K562 (cell line): ENCODE data around the gene ENDOU. TPM values are rescaled to one million over a fixed set of nuclear protein-coding genes. Genes with fewer than 3 reads are reported as not detected.

Experiments
- ATAC-seq: fragments of 200-7000 bp; cut with Tn5 transposase; 3 replicates; pipeline ENCODE4 v1.9.1; 2020; ENCODE audit warnings: moderate library complexity
- BruUV-seq: library from RNA; stranded (reverse); fragments of 400-500 nt; replicated peaks from 2 replicates; lab custom pipeline; 2021; lab: Mats Ljungman, UMichigan
- CTCF ChIA-PET: fragments of 300-600 bp; formaldehyde crosslinking; extraction: SDS; loops from one replicate; lab custom pipeline; 2021; ENCODE audit warnings: low intra/inter-chr PET ratio; lab: Yijun Ruan, JAX
- POLR2A ChIA-PET: fragments of 300-600, 350-650 bp; sonication (Branson Sonifier 250); formaldehyde crosslinking; extraction: SDS; loops from one replicate; lab custom pipeline; 2021; ENCODE audit warnings: antibody characterized with exemption, inconsistent platforms; lab: Yijun Ruan, JAX
- DNase-seq, 4 experiments: peaks; one replicate each; pipeline versions ENCODE4 v3.0.0 to v3.0.0-alpha.2; 2011 to 2018; ENCODE audit warnings: low spot score in 3 of 4, mixed read lengths in 3 of 4; ENCODE audit errors: extremely low read depth in 1 of 4
- FAIRE-seq: peaks from 2 replicates; lab custom pipeline; 2011; peaks lifted over from hg19 to GRCh38; lab: Jason Lieb, UNC
- H2AFZ ChIP-seq: 2 replicates; pipeline ENCODE4 v1.6.0; 2011; ENCODE audit warnings: low read depth, low read length, control low read depth, inconsistent platforms
- H3K27ac ChIP-seq: fragments of 200-600 bp; 3 replicates; pipeline ENCODE4 v1.8.0; 2011; ENCODE audit warnings: low read depth, mild to moderate bottlenecking, control low read depth, inconsistent platforms, low read length, moderate library complexity, mixed read lengths; ENCODE audit errors: extremely low read depth
- H3K27me3 ChIP-seq, 2 experiments: fragments of 300-600 bp in 1 of 2; 2 replicates in 1 of 2; 3 replicates in 1 of 2; pipeline versions ENCODE4 v1.6.0 to v1.8.0; 2011; ENCODE audit warnings: inconsistent platforms in 2 of 2, low read length in 2 of 2, mild to moderate bottlenecking in 1 of 2, mixed read lengths in 1 of 2, moderate library complexity in 1 of 2; ENCODE audit not compliant: control insufficient read depth in 2 of 2, insufficient read depth in 2 of 2
- H3K36me3 ChIP-seq: fragments of 300-600 bp; 3 replicates; pipeline ENCODE4 v1.8.0; 2011; ENCODE audit warnings: mild to moderate bottlenecking, low read length, inconsistent platforms; ENCODE audit not compliant: control insufficient read depth, insufficient read depth
- H3K4me1 ChIP-seq, 2 experiments: fragments of 200-600 bp in 1 of 2; replicated peaks in 1 of 2; 2 replicates in 1 of 2; 3 replicates in 1 of 2; pipeline versions ENCODE4 v1.5.1 to v1.8.0; 2011; ENCODE audit warnings: inconsistent platforms in 2 of 2, low read length in 2 of 2, mild to moderate bottlenecking in 1 of 2, mixed read lengths in 1 of 2, moderate library complexity in 1 of 2; ENCODE audit not compliant: control insufficient read depth in 2 of 2, insufficient read depth in 2 of 2
- H3K4me2 ChIP-seq: 2 replicates; pipeline ENCODE4 v1.6.1; 2011; ENCODE audit warnings: low read length, control low read depth, inconsistent platforms, mixed read lengths; ENCODE audit not compliant: insufficient read depth
- H3K4me3 ChIP-seq: fragments of 200-600 bp; sonication (generic), shearing (Covaris generic); 2 replicates; pipeline ENCODE4 v1.5.1; 2016; ENCODE audit warnings: control low read depth, inconsistent platforms
- H3K79me2 ChIP-seq: fragments of 200-600 bp; 3 replicates; pipeline ENCODE4 v1.8.0; 2011; ENCODE audit warnings: low read length, inconsistent platforms; ENCODE audit not compliant: control insufficient read depth, insufficient read depth
- H3K9ac ChIP-seq, 2 experiments: 2 replicates each; pipeline versions ENCODE4 v1.6.0 to v1.6.1; 2011; ENCODE audit warnings: low read depth in 2 of 2, low read length in 2 of 2, control low read depth in 1 of 2, inconsistent platforms in 1 of 2, mild to moderate bottlenecking in 1 of 2, mixed read lengths in 1 of 2; ENCODE audit not compliant: insufficient read depth in 1 of 2
- H3K9me1 ChIP-seq: one replicate; pipeline ENCODE4 v1.6.0; 2011; ENCODE audit warnings: inconsistent platforms, mild to moderate bottlenecking, low read length, moderate library complexity; ENCODE audit not compliant: control insufficient read depth, insufficient read depth
- H3K9me3 ChIP-seq: replicated peaks from 2 replicates; pipeline ENCODE4 v1.5.1; 2011; ENCODE audit warnings: low read depth, low read length, inconsistent platforms; ENCODE audit not compliant: control insufficient read depth, insufficient read depth
- H4K20me1 ChIP-seq: replicated peaks from 2 replicates; pipeline ENCODE4 v1.6.1; 2011; ENCODE audit warnings: low read length, inconsistent platforms, mixed read lengths; ENCODE audit not compliant: control insufficient read depth, insufficient read depth
- ARHGAP35 ChIP-seq: fragments of 450-650 bp; IDR thresholded peaks from 2 replicates; pipeline ENCODE4 v1.6.1; 2018; ENCODE audit not compliant: partially characterized antibody
- FOXO4 ChIP-seq: fragments of 450-650 bp; formaldehyde crosslinking; IDR thresholded peaks from 2 replicates; pipeline ENCODE4 v1.4.0; 2020; ENCODE audit warnings: mild to moderate bottlenecking, moderate library complexity
- FUS ChIP-seq: fragments of 200-400 bp; formaldehyde crosslinking; optimal IDR thresholded peaks from 2 replicates; pipeline ENCODE3; 2017; ENCODE audit warnings: low read depth, low read length
- GABPB1 ChIP-seq: sonication (generic); formaldehyde crosslinking; IDR thresholded peaks from 2 replicates; pipeline ENCODE4 v1.8.0; 2022; ENCODE audit warnings: mild to moderate bottlenecking, missing genetic modification reagents
- HLTF ChIP-seq: fragments of 450-650 bp; IDR thresholded peaks from 2 replicates; pipeline ENCODE4 v1.6.1; 2016
- ILK ChIP-seq: fragments of 450-650 bp; IDR thresholded peaks from 2 replicates; pipeline ENCODE4 v1.6.1; 2016; ENCODE audit warnings: missing genetic modification characterization, low read depth, mild to moderate bottlenecking, missing compliant biosample characterization, moderate library complexity, borderline replicate concordance
- POLR2G ChIP-seq: fragments of 200-400 bp; formaldehyde crosslinking; IDR thresholded peaks from 2 replicates; pipeline ENCODE4 v1.6.1; 2017; ENCODE audit warnings: low read depth, mild to moderate bottlenecking, antibody characterized with exemption, low read length, moderate library complexity
- PRDM10 ChIP-seq: fragments of 450-650 bp; IDR thresholded peaks from 2 replicates; pipeline ENCODE4 v1.6.1; 2018; ENCODE audit not compliant: partially characterized antibody
- RAD51 ChIP-seq: fragments of 450-650 bp; IDR thresholded peaks from 2 replicates; pipeline ENCODE4 v1.7.1; 2016; ENCODE audit warnings: low read depth, mild to moderate bottlenecking, borderline replicate concordance
- RBFOX2 ChIP-seq: fragments of 200-400 bp; formaldehyde crosslinking; IDR thresholded peaks from 2 replicates; pipeline ENCODE4 v1.6.1; 2017; ENCODE audit warnings: low read depth, mild to moderate bottlenecking, low read length, moderate library complexity
- ZBTB17 ChIP-seq: fragments of 450-650 bp; formaldehyde crosslinking; IDR thresholded peaks from 2 replicates; pipeline ENCODE4 v1.4.0; 2020; ENCODE audit warnings: mild to moderate bottlenecking
- ZNF239 ChIP-seq: fragments of 250-450 bp; sonication (Bioruptor Pico); IDR thresholded peaks from 2 replicates; pipeline ENCODE4 v1.4.0; 2020; ENCODE audit warnings: mild to moderate bottlenecking
- ZNF589 ChIP-seq: fragments of 200-800 bp; sonication (Bioruptor generic); IDR thresholded peaks from 2 replicates; pipeline ENCODE4 v1.6.1; 2016; ENCODE audit warnings: low read depth, missing genetic modification characterization, missing compliant biosample characterization
- WGBS: fragments of 100-300 bp; shearing (Covaris generic); methylation state at CpG from one replicate; pipeline ENCODE4 v1.1.6; 2016; ENCODE audit warnings: low coverage, mixed read lengths; ENCODE audit not compliant: insufficient coverage; ENCODE audit errors: missing lambda C conversion rate; 5-methylcytosine and 5-hydroxymethylcytosine counted together
- in situ Hi-C: fragments of 300-500 bp; cut with MboI; formaldehyde crosslinking; loops from 4 replicates; pipeline ENCODE4 v1.15.0; 2018; ENCODE audit warnings: inconsistent platforms, mixed read lengths
- intact Hi-C: fragments of 100-400 bp; cut with micrococcal nuclease; formaldehyde crosslinking; loops from 2 replicates; pipeline ENCODE4 v1.14.2; 2022
- polyA plus RNA-seq, 8 experiments: library from polyadenylated mRNA; depleted of rRNA in 4 of 8; stranded (reverse) in 5 of 8; unstranded in 3 of 8; fragments of >200 nt; fragmentation: Nextera tagmentation in 2 of 8; fragmentation: Illumina TruSeq in 1 of 8; extraction: Ambion mirVana in 2 of 8; extraction: Trizol in 1 of 8; gene quantifications; 2 replicates each; pipeline versions ENCODE4 v1.2.1 to v1.2.3, GENCODE V29; 2011 to 2014; ENCODE audit warnings: inconsistent platforms in 1 of 8, missing spikeins in 1 of 8
- total RNA-seq, 7 experiments: library from RNA; depleted of rRNA in 6 of 7; stranded (reverse); fragments of >200 nt in 6 of 7; fragmentation: Illumina TruSeq in 2 of 7; extraction: Trizol in 2 of 7; gene quantifications; 2 replicates each; pipeline versions ENCODE4 v1.2.1 to v1.2.3, GENCODE V29; 2011 to 2021; ENCODE audit warnings: low replicate concordance in 1 of 7

ENDOU gene
- total and polyA plus RNA-seq, 9 of the 15 experiments (the other 6 are each of a cell fraction or from before 2014, with no cell fraction given), result 0.03 TPM; not detected in 8

GRCh38 chr12:47736877-47737676, 11.8 kb upstream of the ENDOU start (continued):
- peak; percentile 46 for TF ChIP-seq PRDM10

GRCh38 chr12:47736216-47736615, 10.9 kb upstream of the ENDOU start:
- POLR2A ChIA-PET, result interaction anchor here (0.5 to 1.2 kb wide), 9 partner anchors 9 to 1083 kb away, joined by 3 read pairs; no protein-coding TSS in a partner anchor
- Histone ChIP-seq H3K27ac (no peak overlapping the region), H2AFZ (peak overlapping the region; percentile 60), H3K79me2 (no peaks in the 10 kb centered on the region)
- WGBS, result 11% methylated on average over 4 of the region's 4 CpGs
- FAIRE-seq (peak; percentile 29), DNase-seq (no peak)
- no peak for TF ChIP-seq POLR2G
- TF ChIP-seq ARHGAP35, result no peak
- no peak for TF ChIP-seq ZNF239 (CRISPR knock-in tag)
- TF ChIP-seq FUS, result no peak
- TF ChIP-seq ILK (tag), result no peak
- TF ChIP-seq RBFOX2, result no peak
- TF ChIP-seq HLTF, result no peak
- TF ChIP-seq GABPB1 (CRISPR knock-in tag), result no peak
- no peak for TF ChIP-seq ZNF589
- TF ChIP-seq FOXO4 (CRISPR knock-in tag), result no peak
- no peak for TF ChIP-seq RAD51
- TF ChIP-seq ZBTB17 (CRISPR knock-in tag), result no peak
- TF ChIP-seq, all 486 proteins: peak for 0
- H3K9me3 ChIP-seq, result no peaks in the 10 kb centered on the region
- no peaks in the 10 kb centered on the region for H3K36me3 ChIP-seq
- peak overlapping the region in 1 of 2 experiments; percentile 41; a peak in 1 of 4 replicates for H3K9ac ChIP-seq
- no TSS peak for BruUV-seq
- H3K4me3 ChIP-seq, result no peak overlapping the region
- peak overlapping the region; percentile 10; the same call in 1 of the 2 replicates for H3K4me2 ChIP-seq
- no peaks in the 10 kb centered on the region for H4K20me1 ChIP-seq
- in situ Hi-C loops, result no loop called here
- intact Hi-C loops, result no loop called here
- no peak for ATAC-seq
- H3K4me1 ChIP-seq, result peaks cover 32 to 56% of the 10 kb centered on the region in 2 experiments
- CTCF ChIA-PET, result no interaction called here
- no peaks in the 10 kb centered on the region for H3K9me1 ChIP-seq
- H3K27me3 ChIP-seq, result no peaks in the 10 kb centered on the region
